HG02678 (cell line): Measurements from ENCODE around the gene PCGF5.
A peak's percentile ranks its signal among the peaks of the same experiment; 100 is the strongest.
"Not testable (repeated sequence)": the region's sequence is repeated elsewhere in the genome, so short reads cannot be mapped to it uniquely, and the experiment has no call there.

Source experiments
- ATAC-seq: cut with Tn5 transposase; IDR thresholded peaks from one replicate; pipeline ENCODE4 v1.9.1; 2021; ENCODE audit warnings: mild to moderate bottlenecking, moderate library complexity; ENCODE audit not compliant: unreplicated experiment

The PCGF5 gene

DNA sequence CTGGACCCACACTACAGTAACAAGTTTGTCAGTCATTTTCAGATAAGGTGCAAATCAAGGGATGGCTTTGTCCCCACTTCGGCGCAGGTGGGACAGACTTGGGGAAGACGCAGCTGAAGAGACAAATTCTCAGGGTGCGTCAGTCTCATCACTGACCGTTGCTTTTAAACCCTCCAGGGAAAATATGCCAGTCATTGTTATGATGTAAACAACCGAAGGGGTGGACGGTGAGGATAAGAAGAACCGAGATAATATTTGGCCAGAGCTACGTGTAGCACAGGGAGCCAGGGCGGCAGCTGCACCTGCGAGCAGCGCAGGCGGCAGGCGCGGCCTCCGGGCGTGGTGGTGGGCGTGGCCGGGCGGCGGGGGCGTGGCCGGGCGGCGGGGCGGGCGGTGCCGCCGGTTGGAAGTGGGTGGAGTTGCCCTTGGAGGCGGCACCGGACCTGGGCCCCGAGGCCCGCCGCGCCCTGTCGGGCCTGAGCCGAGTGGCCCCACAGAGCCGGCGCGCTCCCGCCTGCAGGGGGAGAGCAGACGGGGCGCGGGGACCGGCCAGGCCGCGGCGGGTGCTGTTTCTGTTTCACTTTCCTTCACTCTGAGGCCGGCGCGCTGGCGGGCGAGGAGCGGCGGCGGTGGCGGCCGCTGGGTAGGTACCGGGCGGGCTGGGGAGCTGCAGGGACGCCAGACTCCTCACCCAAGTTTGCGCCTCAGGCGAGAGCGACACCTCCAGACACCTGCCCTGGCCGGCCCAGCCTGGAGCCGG, at the start of gene PCGF5:
TSS of gene PCGF5 (plus strand) at position 470 of the 760 bp plus-strand sequence. CDS start 2,209 bp downstream, outside the sequence.
- peak; percentile 95 for ATAC-seq

DNA sequence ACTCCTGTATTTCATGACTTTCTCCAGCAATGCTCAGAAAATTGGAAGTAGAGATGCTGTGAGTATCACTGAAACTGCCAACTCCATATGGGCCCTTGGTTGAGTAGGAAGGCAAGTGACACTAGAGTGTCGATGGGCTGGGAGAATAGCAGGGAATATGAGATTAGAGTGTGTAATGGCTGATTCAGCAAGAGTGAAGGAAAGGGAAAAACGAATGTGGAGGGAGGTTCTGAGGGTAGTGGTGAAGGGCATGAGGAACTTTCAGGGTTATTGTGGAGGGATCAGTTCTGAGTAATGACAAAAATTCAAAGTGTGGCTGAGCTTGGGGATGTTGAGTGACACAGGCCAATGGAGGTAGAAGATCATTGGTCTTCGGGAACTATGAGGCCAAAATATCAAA, 49.0 kb upstream of the PCGF5 start:
- no peak for ATAC-seq

DNA sequence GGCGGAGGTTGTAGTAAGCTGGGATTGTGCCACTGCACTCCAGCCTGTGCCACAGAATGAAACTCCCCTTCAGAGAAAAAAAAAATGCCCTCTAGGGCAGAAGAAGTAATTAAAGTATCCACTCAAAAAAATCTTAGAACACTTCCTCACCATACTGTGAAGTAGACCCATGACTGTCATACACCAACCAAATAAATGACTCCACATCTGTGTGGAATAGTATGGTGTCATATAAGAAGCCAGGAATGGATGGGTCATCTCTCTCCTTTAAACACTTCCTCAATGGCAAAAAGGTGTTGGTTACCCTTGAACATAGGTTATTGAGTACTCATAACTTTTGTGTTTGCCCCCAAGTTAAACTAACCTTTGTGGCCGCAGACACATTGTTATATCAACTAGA, 48.1 kb upstream of the PCGF5 start:
- no peak for ATAC-seq

DNA sequence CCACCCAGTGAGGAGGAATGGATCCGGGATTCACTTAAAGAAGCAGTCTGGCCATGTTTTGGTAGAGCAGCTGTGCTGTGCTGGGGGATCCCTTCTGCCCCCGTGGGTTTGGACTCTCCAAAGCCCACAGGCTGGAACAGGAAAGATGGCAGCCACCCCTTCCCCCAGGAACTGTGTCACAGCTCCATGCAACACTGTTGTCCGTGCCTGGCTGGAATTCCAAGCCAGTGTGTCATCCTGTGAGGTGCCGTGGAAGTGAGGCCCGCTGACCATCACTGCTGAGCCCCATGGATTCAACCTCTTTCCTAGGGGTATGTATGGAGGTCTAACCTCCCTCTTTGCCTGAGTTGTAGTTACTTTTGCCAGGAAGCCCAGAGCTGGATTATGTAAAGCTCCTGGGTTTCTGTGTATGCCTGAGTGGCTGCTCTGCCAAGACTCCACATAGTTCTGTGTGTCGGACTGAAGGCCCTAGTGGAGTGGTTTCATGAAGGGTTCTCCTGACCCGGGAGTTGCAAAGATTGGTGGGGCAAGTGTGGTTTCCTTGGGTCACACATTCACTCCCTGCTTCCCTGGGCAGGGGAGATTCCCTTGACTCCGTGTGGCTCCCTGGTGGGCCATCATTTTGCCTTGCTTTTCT, 35.1 kb upstream of the PCGF5 start:
- no peak for ATAC-seq

DNA sequence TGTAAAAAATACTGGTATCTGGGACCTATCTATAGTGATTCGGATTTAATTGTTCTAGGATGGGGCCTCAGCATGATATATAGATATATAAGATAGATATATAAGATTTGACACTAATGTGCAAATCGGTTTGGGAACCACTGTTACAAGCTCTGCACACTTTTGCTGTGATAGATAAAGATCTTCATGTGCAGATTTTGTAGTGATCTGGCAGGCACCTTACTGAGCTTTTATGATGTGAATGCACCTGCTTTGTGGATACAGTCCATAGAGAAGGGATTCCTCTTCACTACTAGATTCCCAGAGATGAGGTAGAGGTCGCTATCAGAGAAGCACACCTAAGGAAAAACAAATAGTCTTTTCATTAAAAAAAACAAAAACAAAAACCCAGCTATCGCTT, 33.3 kb upstream of the PCGF5 start:
- ATAC-seq: no peak

DNA sequence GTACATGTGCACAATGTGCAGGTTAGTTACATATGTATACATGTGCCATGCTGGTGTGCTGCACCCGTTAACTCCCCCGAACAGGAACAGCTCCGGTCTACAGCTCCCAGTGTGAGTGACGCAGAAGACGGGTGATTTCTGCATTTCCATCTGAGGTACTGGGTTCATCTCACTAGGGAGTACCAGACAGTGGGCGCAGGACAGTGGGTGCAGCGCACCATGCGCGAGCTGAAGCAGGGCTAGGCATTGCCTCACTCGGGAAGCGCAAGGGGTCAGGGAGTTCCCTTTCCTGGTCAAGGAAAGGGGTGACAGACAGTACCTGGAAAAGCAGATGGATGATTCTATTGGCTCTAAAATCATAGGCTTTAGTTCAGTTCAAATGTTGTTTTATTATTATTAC, 32.5 kb upstream of the PCGF5 start:
- not testable (repeated sequence) for ATAC-seq

DNA sequence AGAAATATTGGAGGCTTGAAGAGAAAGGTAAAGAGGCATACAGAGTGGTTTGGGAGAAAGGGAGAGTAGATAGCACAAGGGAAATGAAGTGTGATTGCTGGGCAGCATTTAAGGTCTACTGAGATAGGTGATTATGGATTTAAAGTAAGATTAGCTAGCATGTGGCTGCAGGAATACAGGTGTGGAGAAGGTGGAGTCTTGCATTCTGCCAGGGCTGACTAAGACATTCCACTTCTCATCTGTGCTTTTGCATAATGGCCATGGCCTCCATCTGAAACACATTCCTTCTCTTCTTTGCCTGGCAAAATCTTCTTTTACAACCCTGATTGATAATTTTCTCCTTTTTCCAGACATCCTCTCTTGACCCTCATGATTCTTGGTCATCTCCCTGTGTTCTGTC, 31.6 kb upstream of the PCGF5 start:
- ATAC-seq: no peak

DNA sequence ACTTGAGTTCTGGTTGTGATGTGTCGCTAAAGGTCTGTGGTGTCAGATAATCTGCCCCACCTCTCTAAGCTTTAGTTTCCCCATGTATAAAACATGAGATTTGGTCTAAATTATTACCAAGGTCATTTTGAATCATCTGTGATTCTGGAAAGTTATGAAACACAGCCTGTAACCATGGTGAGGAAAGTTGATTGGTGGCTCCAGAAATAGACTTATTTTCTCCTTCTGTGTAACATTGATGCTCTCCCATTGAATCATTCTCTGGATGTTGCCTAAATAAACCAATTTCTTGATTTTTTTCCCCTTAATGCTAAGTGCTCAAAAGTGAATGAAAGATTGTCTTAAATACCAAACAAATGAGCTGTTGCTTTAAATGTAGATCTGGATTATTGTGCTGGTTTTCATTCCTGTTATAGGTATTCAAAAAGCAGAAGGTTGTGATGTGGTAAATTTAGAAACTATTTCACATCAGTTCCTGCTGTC, 30.0 kb upstream of the PCGF5 start:
- no peak for ATAC-seq

DNA sequence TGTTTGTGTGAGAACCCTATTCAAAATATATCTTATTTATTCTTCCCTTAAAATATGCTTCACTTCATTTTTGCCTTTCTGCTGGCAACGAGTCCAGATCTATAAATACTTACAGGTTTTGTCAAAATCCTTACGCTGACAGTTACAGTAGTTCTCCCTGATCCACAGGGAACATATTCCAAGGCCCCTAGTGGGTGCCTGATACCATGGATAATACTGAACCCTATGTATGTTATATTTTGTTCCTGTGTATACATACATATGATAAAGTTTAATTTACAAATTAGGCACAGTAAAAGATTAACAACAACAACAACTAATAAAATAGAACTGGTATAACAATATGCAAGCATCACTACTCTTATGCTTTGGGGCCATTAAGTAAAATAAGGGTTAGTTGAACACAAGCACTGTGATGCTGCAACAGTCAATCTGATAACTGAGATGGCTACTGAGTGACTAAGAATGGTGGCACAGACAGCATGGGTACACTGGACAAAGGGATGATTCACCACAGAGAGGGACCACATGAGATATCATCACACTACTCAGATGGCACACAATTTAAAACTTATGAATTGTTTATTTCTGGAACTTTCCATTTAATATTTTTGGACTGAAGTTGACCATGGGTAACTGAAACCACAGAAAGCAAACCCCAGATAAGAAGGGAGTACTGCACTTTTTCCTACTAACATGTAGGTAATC, 29.4 kb upstream of the PCGF5 start:
- peak; percentile 74 for ATAC-seq

DNA sequence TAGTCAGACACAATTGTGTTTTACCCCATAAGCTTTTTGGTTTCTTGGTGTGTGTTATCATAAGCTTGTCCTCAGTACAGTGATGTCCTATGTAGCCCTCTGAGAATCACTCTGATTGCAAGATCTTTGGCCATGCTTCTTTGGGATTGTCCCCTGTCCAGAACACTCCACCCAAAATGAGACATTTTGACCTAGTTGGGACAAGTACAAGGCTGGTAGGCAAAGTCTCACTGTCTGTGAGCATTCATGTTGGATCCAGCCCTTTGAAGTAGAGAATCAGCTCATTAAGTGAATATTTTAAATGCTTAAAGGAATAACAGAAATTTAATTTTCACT, 28.9 kb upstream of the PCGF5 start:
- no peak for ATAC-seq

DNA sequence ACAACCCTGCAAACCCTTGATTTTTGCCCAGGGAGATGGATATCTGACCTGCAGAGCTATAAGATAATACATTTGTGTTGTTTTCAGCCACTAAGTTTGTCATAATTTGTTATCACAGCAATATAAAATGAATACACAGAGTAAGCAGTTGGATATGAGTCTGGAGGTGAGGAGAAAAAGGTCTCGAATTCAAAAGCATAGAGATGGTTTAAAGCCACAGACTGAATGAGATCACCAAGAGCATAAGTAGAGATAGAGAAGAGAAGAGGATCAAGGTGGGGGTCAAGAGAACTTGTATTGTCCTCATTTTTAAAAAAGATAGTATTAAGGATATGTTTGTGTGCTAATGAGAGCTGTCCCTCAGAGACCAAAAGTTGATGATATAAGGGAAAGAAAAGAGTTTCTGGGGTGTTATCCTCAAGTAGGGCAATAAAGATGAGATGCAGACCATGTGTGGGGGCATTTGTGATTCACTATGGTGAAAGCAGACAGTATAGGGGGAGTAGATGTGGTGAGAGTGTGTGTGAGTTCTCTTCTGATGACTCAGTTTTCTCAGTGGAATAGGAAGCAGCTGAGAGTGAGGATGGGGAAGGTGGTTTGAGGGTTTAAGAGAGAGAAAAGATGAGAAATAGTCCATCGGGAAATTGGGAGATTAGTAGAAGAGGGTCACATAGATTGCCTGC, 25.8 kb upstream of the PCGF5 start:
- no peak for ATAC-seq

DNA sequence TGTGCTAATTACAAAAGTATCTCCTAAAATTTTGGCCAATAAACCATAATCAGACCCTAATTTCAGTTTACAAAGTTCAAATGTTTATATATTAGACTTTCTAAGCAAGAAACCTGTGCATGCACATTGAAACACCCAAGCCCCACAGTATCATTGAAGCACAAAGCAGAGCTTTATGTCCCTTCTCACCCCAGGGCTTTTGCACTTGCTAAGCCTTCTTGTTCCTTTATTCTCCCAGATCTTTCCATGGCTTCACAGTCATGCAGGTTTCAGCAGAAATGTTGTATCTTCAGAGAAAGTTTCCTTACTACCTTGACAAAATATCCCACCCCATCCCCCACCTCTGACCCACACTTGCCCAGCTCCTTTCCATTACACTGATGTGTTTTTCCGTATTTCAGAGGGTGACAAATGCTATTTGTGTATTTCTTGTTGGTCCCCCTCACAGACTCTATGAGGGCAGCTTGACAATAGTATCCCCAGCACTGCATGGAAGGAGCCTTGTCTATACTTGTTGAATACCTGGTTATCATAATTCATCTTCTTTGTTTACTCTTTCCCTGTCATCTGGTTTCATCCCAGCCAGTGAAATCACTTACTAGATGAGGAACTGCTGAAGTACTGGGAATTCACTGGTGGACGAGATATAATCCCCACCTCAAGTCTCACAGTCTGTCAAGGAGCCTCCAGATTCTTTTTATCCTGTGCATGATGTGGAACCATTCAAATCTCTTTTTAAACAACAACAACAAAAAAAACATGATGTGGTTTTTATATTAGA, 24.0 kb upstream of the PCGF5 start:
- ATAC-seq: no peak

DNA sequence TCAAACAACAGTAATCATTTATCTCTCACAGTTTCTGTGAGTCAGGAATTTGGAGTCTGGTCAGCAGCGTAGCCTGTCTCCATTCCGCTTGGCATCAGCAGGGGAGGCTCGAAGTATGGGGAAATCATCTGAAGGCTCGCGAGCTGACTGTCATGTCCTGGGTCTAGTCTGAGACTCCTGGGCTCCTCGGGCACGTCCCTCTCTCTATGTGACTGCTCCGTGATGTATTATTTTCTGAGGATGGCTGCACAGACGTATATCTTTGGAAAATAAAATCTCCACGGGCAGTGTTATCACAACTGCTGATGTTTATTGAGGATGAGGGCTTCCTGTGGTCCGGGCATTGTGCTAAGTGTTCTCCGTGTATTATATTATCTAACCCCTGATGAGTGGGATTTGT, 23.3 kb upstream of the PCGF5 start:
- no peak for ATAC-seq

DNA sequence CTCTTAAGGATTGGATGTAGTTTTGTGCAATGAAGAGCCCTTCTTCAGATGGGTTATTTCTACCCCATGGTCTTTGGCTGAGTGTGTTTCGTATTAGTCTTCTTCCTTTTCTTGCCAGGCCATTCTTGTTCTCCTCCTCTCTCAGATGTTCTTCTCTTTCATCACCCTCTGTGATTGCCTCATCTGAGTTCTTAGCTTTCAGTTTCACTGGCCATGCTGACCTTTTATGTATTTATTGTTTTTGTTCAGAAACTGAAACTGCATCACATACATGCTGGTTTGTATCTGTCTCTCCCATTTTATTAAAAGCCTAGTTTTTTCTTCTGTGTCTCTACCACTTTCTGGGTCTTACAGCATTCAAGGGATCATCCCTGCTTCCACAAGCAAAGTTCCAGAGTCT, 21.7 kb upstream of the PCGF5 start:
- ATAC-seq: peak; percentile 77

DNA sequence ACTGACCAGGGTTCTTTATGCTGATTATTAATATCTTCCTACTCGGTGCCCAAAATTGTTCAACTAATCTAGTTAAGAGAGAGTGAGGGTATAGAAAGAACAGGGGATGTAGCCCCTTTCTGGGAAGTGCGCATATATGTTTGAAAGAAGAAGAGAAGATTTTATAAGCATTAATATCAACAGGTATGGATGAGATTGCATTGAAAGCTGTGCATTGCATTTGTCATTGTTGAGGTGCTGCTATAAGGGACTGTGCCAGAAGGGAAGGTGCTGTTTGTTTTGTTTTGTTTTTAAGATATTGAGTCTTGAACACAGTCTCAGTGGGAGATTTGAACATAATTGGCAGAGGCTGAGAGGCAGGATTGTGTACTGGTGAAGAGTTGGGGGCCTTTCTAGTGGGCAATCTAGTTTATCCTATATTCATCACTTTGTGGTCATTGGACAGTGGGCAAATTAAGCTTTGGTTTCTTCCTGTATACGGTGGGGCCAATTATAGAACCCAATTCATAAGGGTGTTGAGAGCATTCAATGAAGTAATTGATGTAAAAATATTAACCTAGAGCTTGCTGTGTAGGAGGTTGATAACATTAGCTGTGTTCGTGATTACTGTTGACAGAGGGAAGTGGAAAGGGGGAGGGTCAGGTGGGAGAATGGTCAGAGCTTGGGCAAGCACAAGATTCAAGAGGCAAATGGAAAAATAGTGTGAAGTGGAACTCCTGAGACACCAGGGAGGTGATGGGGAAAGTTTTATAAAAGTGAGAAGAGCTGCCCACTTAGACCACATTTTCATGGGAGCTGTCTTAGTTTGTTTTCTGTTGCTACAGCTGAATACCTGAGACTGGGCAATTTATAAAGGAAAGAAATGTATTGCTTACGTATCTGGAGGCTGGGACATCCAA, 19.9 kb upstream of the PCGF5 start:
- no peak for ATAC-seq

DNA sequence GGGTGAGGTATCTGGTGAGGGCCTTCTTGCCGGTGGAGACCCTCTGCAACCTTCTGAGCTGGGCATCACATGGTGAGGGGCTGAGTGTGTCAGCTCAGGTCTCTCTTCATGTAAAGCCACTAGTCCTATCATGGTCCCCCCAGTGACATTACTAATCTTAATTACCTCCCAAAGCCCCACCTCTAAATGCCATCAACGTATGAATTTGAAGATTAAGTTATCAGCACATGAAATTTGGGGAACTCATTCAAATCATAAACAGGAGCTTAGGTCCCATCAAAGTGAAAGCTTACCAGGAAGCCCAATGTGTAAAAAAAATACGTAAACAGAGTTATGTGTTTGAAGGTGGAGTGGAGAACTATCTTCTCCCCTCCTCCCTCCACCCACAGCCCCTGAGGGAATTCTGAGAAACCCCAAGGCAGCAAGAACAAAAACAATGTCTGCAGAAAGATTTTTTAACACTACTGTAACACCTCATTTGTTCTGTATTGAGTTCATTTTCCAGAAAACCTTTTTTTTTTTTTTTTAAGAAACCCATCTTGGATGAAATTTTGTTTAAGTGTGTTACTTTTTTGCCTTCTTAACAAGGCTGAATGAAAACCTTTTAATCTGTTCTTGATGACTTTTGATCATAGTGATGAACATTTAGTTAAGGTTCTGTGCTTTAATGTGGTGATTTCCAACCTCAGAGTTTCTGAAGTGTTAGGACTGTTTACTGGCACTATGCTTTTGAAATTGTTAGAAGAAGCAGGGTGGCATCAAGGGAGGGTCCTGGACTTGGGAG, 19.1 kb upstream of the PCGF5 start:
- peak; percentile 56 for ATAC-seq

DNA sequence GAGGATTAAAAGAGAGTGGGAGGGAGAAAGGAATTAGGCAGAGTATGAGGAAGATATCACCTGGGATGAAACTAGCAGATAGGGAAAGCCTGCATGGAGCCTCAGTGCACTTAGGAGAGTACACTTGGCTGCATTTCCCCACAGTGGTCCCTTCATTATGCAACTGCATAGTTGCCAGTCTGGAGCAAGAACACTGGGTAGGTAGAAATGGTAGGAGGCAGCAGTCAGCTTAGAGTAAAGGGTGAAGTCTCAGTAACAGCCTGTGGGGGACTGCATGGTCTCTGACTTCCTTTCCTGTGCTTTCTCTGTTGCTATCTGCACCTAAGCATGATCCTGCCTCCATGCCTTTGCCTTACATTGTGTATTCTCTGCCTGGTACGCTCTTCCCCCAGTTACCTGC, 14.0 kb upstream of the PCGF5 start:
- peak; percentile 31 for ATAC-seq

DNA sequence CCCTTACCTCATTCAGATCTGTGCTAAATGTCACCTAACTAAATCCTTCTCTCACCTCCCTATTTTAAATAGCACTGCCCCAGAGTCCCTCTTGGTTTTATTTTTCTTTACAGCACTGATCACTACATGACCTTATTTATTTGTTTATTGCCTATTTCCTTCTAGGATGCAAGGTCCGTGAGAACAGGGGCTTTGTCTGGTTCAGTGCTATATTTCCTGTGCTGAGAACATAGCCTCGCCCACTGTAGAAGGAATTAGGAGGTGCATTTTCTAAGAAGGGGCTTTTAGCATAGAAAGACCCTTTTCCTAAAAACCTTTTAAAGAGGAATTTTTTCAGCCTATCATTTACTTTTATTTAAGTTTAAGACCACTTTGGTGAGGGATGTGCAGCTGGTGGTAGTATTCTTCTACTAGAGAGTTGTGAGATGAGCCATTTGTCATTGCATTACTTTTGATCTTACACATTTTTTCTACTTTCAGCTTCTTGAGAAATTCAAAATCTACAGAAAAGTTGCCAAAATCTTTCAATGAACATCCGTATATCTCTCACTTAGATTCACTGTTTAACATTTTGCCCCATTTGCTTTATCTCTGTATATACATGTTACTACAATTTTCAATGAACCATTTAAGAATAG, 13.5 kb upstream of the PCGF5 start:
- no peak for ATAC-seq
